Inflammatory macrophage treated with lipopolysaccharide for 4 hours (primary cell): ENCODE data around the gene CIPC.

Experiments
- DNase-seq: peaks from one replicate; pipeline ENCODE4 v3.0.0-alpha.2; 2020

Gene CIPC

GRCh38 chr14:77097700-77098528, at the start of gene CIPC:
TSS of gene CIPC (plus strand) at chr14:77098258. CDS start at chr14:77105709, 7,451 bp downstream.
- DNase-seq = peak; percentile 99

- DNase-seq = peak; percentile 84
These were observed 46.9 kb upstream of the CIPC start for GRCh38 chr14:77051116-77051515.

- DNase-seq = no peak
These were observed 45.6 kb upstream of the CIPC start for GRCh38 chr14:77052281-77053044.

- peak; percentile 51 for DNase-seq
These were observed 44.8 kb upstream of the CIPC start for GRCh38 chr14:77053046-77053841.

- DNase-seq = no peak
These were observed 42.8 kb upstream of the CIPC start for GRCh38 chr14:77055306-77055705.

GRCh38 chr14:77055981-77056380, 42.1 kb upstream of the CIPC start:
- no peak for DNase-seq

GRCh38 chr14:77058117-77058516, 39.9 kb upstream of the CIPC start:
- DNase-seq = no peak

- no peak for DNase-seq
These were observed 39.3 kb upstream of the CIPC start for GRCh38 chr14:77058785-77059184.

- DNase-seq = peak; percentile 66
These were observed 38.7 kb upstream of the CIPC start for GRCh38 chr14:77059276-77059915.

GRCh38 chr14:77061630-77062257, 36.3 kb upstream of the CIPC start:
- DNase-seq = peak; percentile 35

- DNase-seq = no peak
These were observed 35.8 kb upstream of the CIPC start for GRCh38 chr14:77062261-77062660.

GRCh38 chr14:77063571-77064171, 34.4 kb upstream of the CIPC start:
- DNase-seq = no peak

- no peak for DNase-seq
These were observed 33.4 kb upstream of the CIPC start for GRCh38 chr14:77064521-77065178.

GRCh38 chr14:77065851-77066577, 32.0 kb upstream of the CIPC start:
- peak; percentile 41 for DNase-seq

- no peak for DNase-seq
These were observed 31.4 kb upstream of the CIPC start for GRCh38 chr14:77066578-77067172.

- DNase-seq = peak; percentile 57
These were observed 30.2 kb upstream of the CIPC start for GRCh38 chr14:77067632-77068516.

- no peak for DNase-seq
These were observed 29.4 kb upstream of the CIPC start for GRCh38 chr14:77068517-77069200.

GRCh38 chr14:77069551-77069950, 28.5 kb upstream of the CIPC start:
- DNase-seq = no peak
